Skeletal muscle tissue (tissue), 4 donors: ENCODE results near the gene SPOCK3. TPM values are rescaled to one million over a fixed set of nuclear protein-coding genes. Genes with fewer than 3 reads are reported as not detected.

ENCODE experiments used
- H3K27ac ChIP-seq: one replicate; pipeline ENCODE4 v1.7.0; 2013; ENCODE audit warnings: mild to moderate bottlenecking, low read depth, low read length, inconsistent platforms
- H3K27me3 ChIP-seq, 3 donors: one replicate each; pipeline ENCODE4 v1.7.0; 2013; ENCODE audit warnings: low read length in 3 of 3; ENCODE audit not compliant: control insufficient read depth in 3 of 3, insufficient read depth in 3 of 3
- H3K36me3 ChIP-seq, 3 donors: one replicate each; pipeline ENCODE4 v1.7.0; 2013; ENCODE audit warnings: low read length in 3 of 3; ENCODE audit not compliant: control insufficient read depth in 3 of 3, insufficient read depth in 3 of 3
- H3K4me1 ChIP-seq, 3 donors: one replicate each; pipeline ENCODE4 v1.7.0; 2013; ENCODE audit warnings: low read length in 3 of 3, mild to moderate bottlenecking in 3 of 3; ENCODE audit not compliant: control insufficient read depth in 3 of 3, insufficient read depth in 3 of 3
- H3K4me3 ChIP-seq, 3 donors: one replicate each; pipeline ENCODE4 v1.7.0; 2013; ENCODE audit warnings: low read length in 3 of 3
- H3K9ac ChIP-seq, 3 donors: one replicate each; pipeline ENCODE4 v1.7.0; 2013; ENCODE audit warnings: low read length in 3 of 3, mild to moderate bottlenecking in 3 of 3, moderate library complexity in 2 of 3, low read depth in 1 of 3
- H3K9me3 ChIP-seq, 3 donors: one replicate each; pipeline ENCODE4 v1.7.0; 2013; ENCODE audit warnings: low read length in 3 of 3; ENCODE audit not compliant: control insufficient read depth in 3 of 3
- total RNA-seq: library from RNA; depleted of rRNA; stranded (reverse); fragments of >200 nt; gene quantifications from one replicate; pipeline ENCODE4 v1.2.3, GENCODE V29; 2014
- donor health status: Osteomylitis.

Gene SPOCK3
- total RNA-seq, 1 donor from 2014 or later = 1.0 TPM

DNA sequence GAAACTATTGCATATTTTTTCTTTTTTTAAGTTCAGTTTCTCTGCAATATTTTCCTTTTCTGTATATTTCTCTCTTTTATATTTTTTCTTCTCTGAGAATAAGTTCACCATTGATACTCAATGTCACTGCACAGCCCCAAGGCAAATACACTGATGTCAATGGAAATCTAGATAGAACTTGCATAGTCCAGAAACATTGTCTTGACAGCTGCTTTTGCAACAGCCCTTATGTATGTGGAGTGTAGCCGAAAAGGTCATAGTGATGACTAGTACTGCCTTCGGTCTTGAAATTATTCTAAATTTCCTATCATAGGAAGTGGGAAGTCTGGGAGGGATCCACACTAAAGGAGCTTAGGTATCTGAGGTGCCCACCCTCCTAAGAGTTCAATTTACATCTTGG lies 150.0 kb downstream of the SPOCK3 start:
- no peak overlapping the region for H3K4me3 ChIP-seq
- H3K36me3 ChIP-seq = no peaks in the 10 kb centered on the region
- no peaks in the 10 kb centered on the region for H3K9me3 ChIP-seq
- no peak overlapping the region for H3K9ac ChIP-seq
- no peaks in the 10 kb centered on the region for H3K27me3 ChIP-seq
- H3K4me1 ChIP-seq = no peaks in the 10 kb centered on the region
- H3K27ac ChIP-seq = no peak overlapping the region

GRCh38 chr4:167079762-167080161 lies 154.5 kb downstream of the SPOCK3 start:
- Histone ChIP-seq H3K36me3 (no peaks in the 10 kb centered on the region), H3K9me3 (no peaks in the 10 kb centered on the region), H3K4me3 (no peak overlapping the region), H3K27ac (no peak overlapping the region), H3K4me1 (no peaks in the 10 kb centered on the region), H3K27me3 (no peaks in the 10 kb centered on the region), H3K9ac (no peak overlapping the region)

DNA sequence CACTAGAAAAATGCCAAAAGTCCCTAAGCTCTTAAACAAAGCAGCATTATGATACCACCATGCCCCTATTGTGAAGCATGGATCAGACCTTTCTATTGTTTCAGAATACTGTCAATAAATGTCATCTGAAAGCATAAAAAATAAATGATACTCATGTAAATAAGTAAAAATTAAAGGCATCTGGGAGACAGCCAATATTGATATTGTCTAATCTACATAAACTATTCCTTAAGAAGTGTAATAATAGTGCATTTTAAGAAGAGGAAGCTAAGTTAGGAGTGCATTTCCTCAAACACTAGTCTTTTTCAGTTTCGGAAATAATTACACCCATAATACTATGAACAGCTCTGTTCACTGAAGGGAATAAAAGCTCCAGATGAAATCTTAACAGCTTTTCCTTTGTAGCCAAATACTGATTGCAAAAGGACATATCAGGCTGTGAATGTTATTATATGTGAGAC lies 181.6 kb downstream of the SPOCK3 start:
- Histone ChIP-seq H3K9me3 (no peaks in the 10 kb centered on the region), H3K4me3 (no peak overlapping the region), H3K36me3 (no peaks in the 10 kb centered on the region), H3K9ac (no peak overlapping the region), H3K27me3 (no peaks in the 10 kb centered on the region), H3K27ac (no peak overlapping the region), H3K4me1 (no peaks in the 10 kb centered on the region)

DNA sequence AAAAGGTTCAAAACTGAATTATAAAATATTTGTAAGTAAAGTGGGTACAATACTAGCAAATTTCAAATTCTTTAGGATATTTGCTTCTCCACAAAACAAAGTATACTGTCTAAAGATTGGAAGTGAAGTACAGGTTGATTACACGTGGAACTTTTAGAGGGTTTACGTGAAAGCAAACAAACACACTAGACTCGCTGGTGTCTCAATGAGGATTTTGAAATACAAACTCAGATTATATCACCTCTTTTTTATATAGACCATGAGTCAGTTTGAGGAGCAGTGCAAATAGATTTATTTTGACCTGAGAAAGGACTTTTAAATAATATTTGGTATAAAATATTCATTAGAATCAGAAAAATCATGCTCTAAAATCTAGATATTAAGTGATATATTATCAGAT lies 185.0 kb downstream of the SPOCK3 start:
- Histone ChIP-seq H3K36me3 (no peaks in the 10 kb centered on the region), H3K27ac (no peak overlapping the region), H3K9ac (no peak overlapping the region), H3K9me3 (no peaks in the 10 kb centered on the region), H3K27me3 (no peaks in the 10 kb centered on the region), H3K4me1 (no peaks in the 10 kb centered on the region), H3K4me3 (no peak overlapping the region)

GRCh38 chr4:167041524-167041923 lies 192.8 kb downstream of the SPOCK3 start:
- Histone ChIP-seq H3K4me1 (no peaks in the 10 kb centered on the region), H3K9me3 (no peaks in the 10 kb centered on the region), H3K9ac (no peak overlapping the region), H3K4me3 (no peak overlapping the region), H3K36me3 (no peaks in the 10 kb centered on the region), H3K27ac (no peak overlapping the region), H3K27me3 (no peaks in the 10 kb centered on the region)

- no peaks in the 10 kb centered on the region for H3K9me3 ChIP-seq
- H3K4me1 ChIP-seq = no peaks in the 10 kb centered on the region
- H3K4me3 ChIP-seq = no peak overlapping the region
- H3K27ac ChIP-seq = no peak overlapping the region
- no peak overlapping the region for H3K9ac ChIP-seq
- H3K27me3 ChIP-seq = no peaks in the 10 kb centered on the region
- no peaks in the 10 kb centered on the region for H3K36me3 ChIP-seq
These were observed 198.9 kb downstream of the SPOCK3 start for GRCh38 chr4:167035390-167035789.

- H3K9me3 ChIP-seq = no peaks in the 10 kb centered on the region
- no peak overlapping the region for H3K4me3 ChIP-seq
- no peaks in the 10 kb centered on the region for H3K4me1 ChIP-seq
- H3K36me3 ChIP-seq = no peaks in the 10 kb centered on the region
- no peak overlapping the region for H3K27ac ChIP-seq
- H3K27me3 ChIP-seq = no peaks in the 10 kb centered on the region
- no peak overlapping the region for H3K9ac ChIP-seq
These were observed 199.3 kb downstream of the SPOCK3 start for GRCh38 chr4:167034983-167035382.

DNA sequence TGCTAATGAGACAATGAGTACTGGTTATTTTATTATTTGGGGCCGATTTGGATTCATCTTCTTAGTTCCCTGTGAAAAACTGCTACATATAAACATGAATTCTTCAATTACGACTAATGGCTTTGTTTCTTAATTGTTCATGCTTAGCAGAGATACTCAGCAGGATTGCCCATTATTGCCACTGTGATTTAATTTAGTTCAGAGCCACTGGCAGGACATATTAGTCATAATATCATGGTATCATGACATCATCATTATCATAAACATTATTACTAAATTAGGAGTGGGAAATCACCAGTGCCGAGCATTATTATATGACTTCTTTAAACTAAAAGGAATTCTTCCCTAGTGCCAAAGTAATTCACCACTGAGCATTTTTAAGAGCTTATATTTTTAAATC lies 201.4 kb downstream of the SPOCK3 start:
- Histone ChIP-seq H3K9me3 (no peaks in the 10 kb centered on the region), H3K4me3 (no peak overlapping the region), H3K27me3 (no peaks in the 10 kb centered on the region), H3K9ac (no peak overlapping the region), H3K36me3 (no peaks in the 10 kb centered on the region), H3K4me1 (no peaks in the 10 kb centered on the region), H3K27ac (no peak overlapping the region)

GRCh38 chr4:167031534-167032156 lies 202.6 kb downstream of the SPOCK3 start:
- Histone ChIP-seq H3K4me3 (no peak overlapping the region), H3K27me3 (no peaks in the 10 kb centered on the region), H3K9ac (no peak overlapping the region), H3K27ac (no peak overlapping the region), H3K4me1 (no peaks in the 10 kb centered on the region), H3K9me3 (no peaks in the 10 kb centered on the region), H3K36me3 (no peaks in the 10 kb centered on the region)

DNA sequence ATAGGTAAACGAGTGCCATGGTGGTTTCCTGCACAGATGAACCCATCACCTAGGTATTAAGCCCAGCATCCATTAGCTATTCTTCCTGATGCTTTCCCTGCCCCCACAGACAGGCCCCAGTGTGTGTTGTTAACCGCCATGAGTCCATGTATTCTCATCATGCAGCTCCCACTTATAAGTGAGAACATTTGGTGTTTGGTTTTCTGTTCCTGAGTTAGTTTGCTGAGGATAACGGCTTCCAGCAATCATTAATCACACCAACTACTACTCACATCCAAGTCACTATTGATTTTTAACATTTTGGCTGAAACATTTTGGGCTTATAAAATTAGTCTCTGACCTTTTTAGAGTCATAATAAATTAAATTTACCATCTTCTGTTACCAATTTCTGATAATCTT lies 205.3 kb downstream of the SPOCK3 start:
- no peak overlapping the region for H3K27ac ChIP-seq
- H3K4me1 ChIP-seq = no peaks in the 10 kb centered on the region
- H3K36me3 ChIP-seq = no peaks in the 10 kb centered on the region
- H3K4me3 ChIP-seq = no peak overlapping the region
- no peaks in the 10 kb centered on the region for H3K9me3 ChIP-seq
- H3K27me3 ChIP-seq = no peaks in the 10 kb centered on the region
- H3K9ac ChIP-seq = no peak overlapping the region
